ENCODE results near the gene ZBTB17. TPM values are rescaled to one million over a fixed set of nuclear protein-coding genes. Genes with fewer than 3 reads are reported as not detected.
"Not testable (repeated sequence)": the region's sequence is repeated elsewhere in the genome, so short reads cannot be mapped to it uniquely, and the experiment has no call there.

ZBTB17 gene
- total RNA-seq, 1 experiment from 2014 or later: 17.4 TPM

GRCh38 chr1:16021681-16022080 is 45.8 kb upstream of the ZBTB17 start, which contains the start of gene CLCNKA:
TSS of gene CLCNKA (plus strand) at chr1:16022036. CDS start at chr1:16022620, 584 bp downstream.
- no peak within 1 kb of the TSS for H2AFZ ChIP-seq
- no peaks in the 10 kb centered on the region for H3K9me3 ChIP-seq (ENCODE audit: insufficient read depth, low read depth)
- TF ChIP-seq CTCF (conservative IDR thresholded peaks at IDR 0.05) (no peak), EZH2 (IDR thresholded peaks at IDR 0.05; ENCODE audit: low read depth) (no peak)
- no peaks in the 10 kb centered on the region for H3K36me3 ChIP-seq (ENCODE audit: low read depth)
- no peaks in the 10 kb centered on the region for H4K20me1 ChIP-seq (ENCODE audit: insufficient read depth)
- ChIA-PET POLR2A (ENCODE audit: unreplicated experiment) (no interaction called here), CTCF (no interaction called here)
- H3K27ac ChIP-seq: no peak within 1 kb of the TSS
- intact Hi-C loops (cut with micrococcal nuclease; ENCODE audit: unreplicated experiment): no loop called here
- no peak for DNase-seq
- no TSS peak for BruUV-seq (replicated peaks)
- H3F3A ChIP-seq (ENCODE audit: insufficient read depth, low read depth): 0 out of 2 replicates have a peak, but pooled peaks cover 3% of the 10 kb centered on the region
- no peaks in the 10 kb centered on the region for H3K79me2 ChIP-seq (ENCODE audit: low read depth)
- no peaks in the 10 kb centered on the region for H3K27me3 ChIP-seq (ENCODE audit: insufficient read depth, low read depth)
- no peak within 1 kb of the TSS for H3K4me2 ChIP-seq
- H3K9me2 ChIP-seq (ENCODE audit: insufficient read depth): no peaks in the 10 kb centered on the region
- H3K4me1 ChIP-seq (replicated peaks; ENCODE audit: insufficient read depth): no peaks in the 10 kb centered on the region
- H3K4me3 ChIP-seq: no peak within 1 kb of the TSS

GRCh38 chr1:16020878-16021277 is 45.0 kb upstream of the ZBTB17 start:
- H3K9me3 ChIP-seq (ENCODE audit: insufficient read depth, low read depth); H3K4me2 ChIP-seq; H3K36me3 ChIP-seq (ENCODE audit: low read depth); BruUV-seq (replicated peaks); H2AFZ ChIP-seq; H3K27me3 ChIP-seq (ENCODE audit: insufficient read depth, low read depth); H3K4me1 ChIP-seq (replicated peaks; ENCODE audit: insufficient read depth); H3F3A ChIP-seq (ENCODE audit: insufficient read depth, low read depth); DNase-seq; H3K4me3 ChIP-seq; H3K9me2 ChIP-seq (ENCODE audit: insufficient read depth); H4K20me1 ChIP-seq (ENCODE audit: insufficient read depth); H3K79me2 ChIP-seq (ENCODE audit: low read depth); intact Hi-C loops (cut with micrococcal nuclease; ENCODE audit: unreplicated experiment); H3K27ac ChIP-seq; POLR2A ChIA-PET (ENCODE audit: unreplicated experiment); CTCF ChIA-PET: not testable (repeated sequence)

- no peak for DNase-seq
- no peak overlapping the region for H3K27ac ChIP-seq
- intact Hi-C loops (cut with micrococcal nuclease; ENCODE audit: unreplicated experiment): no loop called here
- no peak overlapping the region for H3K4me2 ChIP-seq
- no peak overlapping the region for H3K4me3 ChIP-seq
- no peaks in the 10 kb centered on the region for H3K79me2 ChIP-seq (ENCODE audit: low read depth)
- CTCF ChIA-PET: no interaction called here
- H3K27me3 ChIP-seq (ENCODE audit: insufficient read depth, low read depth): no peaks in the 10 kb centered on the region
- POLR2A ChIA-PET (ENCODE audit: unreplicated experiment): no interaction called here
- no peaks in the 10 kb centered on the region for H3K9me3 ChIP-seq (ENCODE audit: insufficient read depth, low read depth)
- TF ChIP-seq EZH2 (IDR thresholded peaks at IDR 0.05; ENCODE audit: low read depth) (no peak), CTCF (conservative IDR thresholded peaks at IDR 0.05) (no peak)
- H3K36me3 ChIP-seq (ENCODE audit: low read depth): no peaks in the 10 kb centered on the region
- no peak overlapping the region for H2AFZ ChIP-seq
- H3F3A ChIP-seq (ENCODE audit: insufficient read depth, low read depth): 0 out of 2 replicates have a peak, but pooled peaks cover under 1% of the 10 kb centered on the region
- no peaks in the 10 kb centered on the region for H3K9me2 ChIP-seq (ENCODE audit: insufficient read depth)
- H3K4me1 ChIP-seq (replicated peaks; ENCODE audit: insufficient read depth): no peaks in the 10 kb centered on the region
- H4K20me1 ChIP-seq (ENCODE audit: insufficient read depth): no peaks in the 10 kb centered on the region
- BruUV-seq (replicated peaks): no TSS peak
Observed at GRCh38 chr1:16020325-16020724, 44.4 kb upstream of the ZBTB17 start.

GRCh38 chr1:16019644-16020277 is 43.9 kb upstream of the ZBTB17 start:
- DNase-seq: no peak
- no TSS peak for BruUV-seq (replicated peaks)
- Histone ChIP-seq H3K4me2 (no peak overlapping the region), H4K20me1 (ENCODE audit: insufficient read depth) (no peaks in the 10 kb centered on the region), H3F3A (ENCODE audit: insufficient read depth, low read depth) (no peaks in the 10 kb centered on the region), H3K9me3 (ENCODE audit: insufficient read depth, low read depth) (no peaks in the 10 kb centered on the region), H3K27me3 (ENCODE audit: insufficient read depth, low read depth) (no peaks in the 10 kb centered on the region), H3K27ac (no peak overlapping the region), H2AFZ (no peak overlapping the region), H3K79me2 (ENCODE audit: low read depth) (no peaks in the 10 kb centered on the region), H3K4me3 (no peak overlapping the region), H3K36me3 (ENCODE audit: low read depth) (no peaks in the 10 kb centered on the region), H3K4me1 (replicated peaks; ENCODE audit: insufficient read depth) (no peaks in the 10 kb centered on the region), H3K9me2 (ENCODE audit: insufficient read depth) (no peaks in the 10 kb centered on the region)
- intact Hi-C loops (cut with micrococcal nuclease; ENCODE audit: unreplicated experiment): no loop called here
- CTCF ChIA-PET: no interaction called here
- POLR2A ChIA-PET (ENCODE audit: unreplicated experiment): no interaction called here
- no peak for TF ChIP-seq CTCF (conservative IDR thresholded peaks at IDR 0.05)
- TF ChIP-seq EZH2 (IDR thresholded peaks at IDR 0.05; ENCODE audit: low read depth): no peak
